NCI-H1048 (cell line): ENCODE measurements around the gene RAB13.

Source experiments
- DNase-seq: peaks from one replicate; lab custom pipeline; 2025; lab: John Stamatoyannopoulos, UW

Gene RAB13

GRCh38 chr1:153954826-153955225 lies 31.3 kb downstream of the RAB13 start:
- no peak for DNase-seq

GRCh38 chr1:153953859-153954365 lies 32.2 kb downstream of the RAB13 start:
- no peak for DNase-seq

- no peak for DNase-seq
These were observed 34.3 kb downstream of the RAB13 start for GRCh38 chr1:153951801-153952200.

- no peak for DNase-seq
These were observed 35.0 kb downstream of the RAB13 start for GRCh38 chr1:153951183-153951582.

- peak; percentile 63 for DNase-seq
These were observed 39.4 kb downstream of the RAB13 start, which contains the start of gene DENND4B for GRCh38 chr1:153946622-153947241. Gene DENND4B, minus strand, starts transcription at chr1:153946718. Its CDS starts 2,344 bp downstream, at chr1:153944374.

- no peak for DNase-seq
These were observed 40.1 kb downstream of the RAB13 start for GRCh38 chr1:153945795-153946621.

GRCh38 chr1:153945131-153945794 lies 40.9 kb downstream of the RAB13 start:
- no peak for DNase-seq

GRCh38 chr1:153944827-153945117 lies 41.4 kb downstream of the RAB13 start:
- DNase-seq: no peak

- no peak for DNase-seq
These were observed 41.9 kb downstream of the RAB13 start for GRCh38 chr1:153944005-153944826.

GRCh38 chr1:153942766-153943549 lies 43.2 kb downstream of the RAB13 start:
- no peak for DNase-seq

- DNase-seq: no peak
These were observed 44.1 kb downstream of the RAB13 start for GRCh38 chr1:153941826-153942725.

GRCh38 chr1:153940756-153941155 lies 45.4 kb downstream of the RAB13 start:
- DNase-seq: no peak

GRCh38 chr1:153939476-153939875 lies 46.7 kb downstream of the RAB13 start:
- no peak for DNase-seq

- DNase-seq: no peak
These were observed 47.1 kb downstream of the RAB13 start for GRCh38 chr1:153938996-153939395.

GRCh38 chr1:153937331-153937730 lies 48.8 kb downstream of the RAB13 start:
- DNase-seq: no peak

GRCh38 chr1:153936011-153936802 lies 49.9 kb downstream of the RAB13 start:
- DNase-seq: no peak

GRCh38 chr1:153934746-153935145 lies 51.4 kb downstream of the RAB13 start:
- no peak for DNase-seq

GRCh38 chr1:153933955-153934354 lies 52.2 kb downstream of the RAB13 start:
- no peak for DNase-seq

GRCh38 chr1:153933430-153933829 lies 52.7 kb downstream of the RAB13 start:
- DNase-seq: no peak
